ENCODE measurements around the gene VSIG4. TPM values are rescaled to one million over a fixed set of nuclear protein-coding genes. Genes with fewer than 3 reads are reported as not detected.

Gene VSIG4
- total RNA-seq, 2 experiments from 2014 or later = not detected

DNA sequence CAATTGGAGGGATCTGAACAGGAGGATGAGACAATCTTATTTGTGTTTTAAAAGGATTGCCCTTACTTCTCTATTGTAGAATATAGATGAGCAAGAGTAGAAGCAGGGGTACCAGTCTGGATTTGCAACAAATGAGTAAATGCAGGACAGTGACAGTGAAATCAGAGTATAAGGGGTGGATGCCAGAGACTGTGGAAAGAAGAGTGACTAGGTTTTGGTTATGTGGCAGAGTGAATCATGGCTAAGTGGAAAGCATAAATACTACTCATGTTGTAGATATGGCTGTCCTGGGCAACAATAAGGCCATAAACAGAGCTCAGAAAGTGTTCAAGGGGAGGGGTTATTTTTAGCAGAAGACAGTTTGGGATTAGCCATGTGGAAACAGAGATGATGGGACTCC lies 6.0 kb upstream of the VSIG4 start:
- intact Hi-C loops (cut with micrococcal nuclease) = loop anchor here (1.0 to 2.0 kb wide), 6 partner anchors 29 to 451 kb away; no protein-coding TSS in a partner anchor
- H3K27me3 Mint-ChIP-seq = no peaks in the 10 kb centered on the region
- H3K9me3 Mint-ChIP-seq = no peaks in the 10 kb centered on the region
- peak overlapping the region; percentile 93 for H3K27ac Mint-ChIP-seq
- no peak for DNase-seq
- ChIA-PET POLR2A (interaction anchor here (1.6 kb wide), 1 partner anchor 51 kb away, joined by 4 read pairs; no protein-coding TSS in a partner anchor), CTCF (interaction anchor here (0.6 to 2.2 kb wide), 5 partner anchors 15 to 30 kb away, joined by 3 to 9 read pairs (median 4); no protein-coding TSS in a partner anchor)
- no peaks in the 10 kb centered on the region for H3K36me3 Mint-ChIP-seq
- peak overlapping the region; percentile 33 for H3K4me3 Mint-ChIP-seq
- H3K4me1 Mint-ChIP-seq (ENCODE audit: low read depth) = peaks cover 33% of the 10 kb centered on the region

DNA sequence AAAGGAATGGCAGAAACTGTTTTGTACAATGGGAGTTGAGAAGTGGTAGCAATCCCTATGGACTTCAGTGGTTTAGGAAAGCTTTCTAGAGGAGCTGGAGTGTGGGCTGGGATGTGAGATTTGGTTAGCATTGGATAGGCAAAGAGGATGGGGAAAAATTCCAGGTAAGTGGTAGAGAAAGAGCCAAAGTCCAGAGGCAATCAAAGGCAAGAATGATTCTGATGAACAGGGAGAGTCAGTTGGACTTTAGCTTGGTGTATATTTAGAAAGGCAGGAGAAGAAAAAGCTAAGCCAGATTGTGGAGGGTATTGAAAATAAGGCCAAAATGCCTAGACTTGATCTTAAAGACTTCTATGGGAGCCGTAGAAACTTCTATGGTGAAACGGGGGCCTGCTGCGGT lies 3.7 kb upstream of the VSIG4 start:
- no peaks in the 10 kb centered on the region for H3K27me3 Mint-ChIP-seq
- DNase-seq = no peak
- no peak overlapping the region for H3K27ac Mint-ChIP-seq
- H3K4me1 Mint-ChIP-seq (ENCODE audit: low read depth) = peaks cover 30% of the 10 kb centered on the region
- H3K36me3 Mint-ChIP-seq = no peaks in the 10 kb centered on the region
- intact Hi-C loops (cut with micrococcal nuclease) = no loop called here
- POLR2A ChIA-PET = interaction anchor here (1.4 kb wide), 1 partner anchor 31 kb away, joined by 3 read pairs; no protein-coding TSS in a partner anchor
- H3K4me3 Mint-ChIP-seq = no peak overlapping the region
- H3K9me3 Mint-ChIP-seq = no peaks in the 10 kb centered on the region
- CTCF ChIA-PET = interaction anchor here (1.3 to 2.2 kb wide), 2 partner anchors 13 to 66 kb away, joined by 4 to 9 read pairs; no protein-coding TSS in a partner anchor

DNA sequence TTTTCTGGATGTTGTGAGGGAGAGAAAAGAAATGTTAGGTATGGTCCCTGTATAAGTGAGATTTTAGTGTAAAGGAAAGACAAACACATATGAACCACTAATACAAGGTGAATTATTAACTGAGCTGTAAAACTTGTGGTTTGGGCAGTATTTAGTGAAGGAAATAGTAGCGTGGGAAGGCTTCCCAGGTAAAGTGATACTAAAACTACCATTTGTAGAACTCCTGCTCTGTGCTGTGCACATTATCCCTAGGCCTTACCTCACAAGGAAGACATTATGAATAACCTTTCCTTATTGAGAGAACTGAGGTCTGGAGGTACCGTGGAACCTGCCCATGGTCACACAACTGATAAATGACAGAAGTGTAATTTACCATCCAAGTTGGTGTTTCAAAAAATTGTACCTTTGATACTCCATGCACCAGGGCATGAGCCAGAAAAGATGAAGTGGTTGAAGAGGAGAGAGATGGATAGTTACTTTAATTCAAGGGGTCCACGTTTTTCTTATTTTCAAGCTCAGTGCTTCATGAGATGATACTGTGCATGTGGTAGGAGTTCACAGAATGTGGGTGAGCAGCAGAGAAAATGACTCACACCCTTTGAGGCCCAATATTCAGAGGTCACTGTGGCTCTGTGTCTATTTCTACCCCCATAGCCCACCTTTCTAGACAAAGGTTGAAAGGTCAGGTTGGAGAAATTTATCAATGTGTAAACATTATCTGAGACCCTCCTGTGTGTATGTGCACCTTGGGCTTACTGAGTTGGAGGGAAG lies 2.6 kb upstream of the VSIG4 start:
- intact Hi-C loops (cut with micrococcal nuclease) = no loop called here
- peak; percentile 27 for DNase-seq
- CTCF ChIA-PET = interaction anchor here (0.8 to 0.9 kb wide), 2 partner anchors 11 to 67 kb away, joined by 3 read pairs; no protein-coding TSS in a partner anchor
- POLR2A ChIA-PET = interaction anchor here (1.4 kb wide), 1 partner anchor 33 kb away, joined by 3 read pairs; no protein-coding TSS in a partner anchor
- Mint-ChIP-seq H3K4me1 (ENCODE audit: low read depth) (peaks cover 27% of the 10 kb centered on the region), H3K27me3 (no peaks in the 10 kb centered on the region), H3K36me3 (no peaks in the 10 kb centered on the region), H3K4me3 (no peak overlapping the region), H3K27ac (no peak overlapping the region), H3K9me3 (no peaks in the 10 kb centered on the region)

GRCh38 chrX:66038115-66038514 lies 1.8 kb downstream of the VSIG4 start:
- ChIA-PET POLR2A (no interaction called here), CTCF (interaction anchor here (0.6 kb wide), 1 partner anchor 77 kb away, joined by 4 read pairs; no protein-coding TSS in a partner anchor)
- Mint-ChIP-seq H3K4me3 (no peak overlapping the region), H3K27ac (no peak overlapping the region), H3K9me3 (no peaks in the 10 kb centered on the region), H3K27me3 (no peaks in the 10 kb centered on the region), H3K4me1 (ENCODE audit: low read depth) (no peaks in the 10 kb centered on the region), H3K36me3 (no peaks in the 10 kb centered on the region)
- intact Hi-C loops (cut with micrococcal nuclease) = no loop called here
- DNase-seq = no peak

DNA sequence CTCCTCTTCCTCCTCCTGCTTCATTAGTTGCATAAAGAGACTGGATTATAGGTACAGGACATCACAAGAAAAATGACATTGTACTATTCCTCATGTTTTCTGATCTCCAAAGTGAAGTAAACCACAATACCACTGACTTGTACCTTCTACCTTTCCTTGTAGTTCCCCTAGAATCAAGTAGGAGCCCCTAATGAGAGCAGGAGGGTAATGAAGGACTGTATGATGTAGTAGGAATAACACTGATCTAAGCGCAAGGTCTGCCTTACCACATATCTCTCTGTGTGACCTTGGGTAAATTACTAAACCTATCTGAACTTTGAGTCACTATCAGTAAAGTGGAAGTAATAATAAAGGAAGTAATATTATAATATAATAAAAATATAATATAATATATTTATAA lies 3.6 kb downstream of the VSIG4 start:
- ChIA-PET POLR2A (no interaction called here), CTCF (interaction anchor here (1.3 kb wide), 1 partner anchor 73 kb away, joined by 3 read pairs; no protein-coding TSS in a partner anchor)
- no peaks in the 10 kb centered on the region for H3K9me3 Mint-ChIP-seq
- no peak for DNase-seq
- H3K36me3 Mint-ChIP-seq = no peaks in the 10 kb centered on the region
- no peak overlapping the region for H3K4me3 Mint-ChIP-seq
- H3K27ac Mint-ChIP-seq = no peak overlapping the region
- intact Hi-C loops (cut with micrococcal nuclease) = no loop called here
- H3K4me1 Mint-ChIP-seq (ENCODE audit: low read depth) = no peaks in the 10 kb centered on the region
- no peaks in the 10 kb centered on the region for H3K27me3 Mint-ChIP-seq

GRCh38 chrX:66035667-66036066 lies 4.2 kb downstream of the VSIG4 start:
- ChIA-PET POLR2A (no interaction called here), CTCF (interaction anchor here (1.3 kb wide), 1 partner anchor 74 kb away, joined by 3 read pairs; no protein-coding TSS in a partner anchor)
- H3K27me3 Mint-ChIP-seq = no peaks in the 10 kb centered on the region
- H3K4me1 Mint-ChIP-seq (ENCODE audit: low read depth) = no peaks in the 10 kb centered on the region
- no peaks in the 10 kb centered on the region for H3K9me3 Mint-ChIP-seq
- DNase-seq = no peak
- no peaks in the 10 kb centered on the region for H3K36me3 Mint-ChIP-seq
- no peak overlapping the region for H3K4me3 Mint-ChIP-seq
- intact Hi-C loops (cut with micrococcal nuclease) = no loop called here
- H3K27ac Mint-ChIP-seq = no peak overlapping the region

GRCh38 chrX:66030505-66031317 lies 9.2 kb downstream of the VSIG4 start:
- no peaks in the 10 kb centered on the region for H3K9me3 Mint-ChIP-seq
- POLR2A ChIA-PET = no interaction called here
- H3K4me1 Mint-ChIP-seq (ENCODE audit: low read depth) = no peaks in the 10 kb centered on the region
- intact Hi-C loops (cut with micrococcal nuclease) = loop anchor here (1.0 to 5.0 kb wide), 2 partner anchors 42 to 80 kb away; no protein-coding TSS in a partner anchor
- DNase-seq = peak; percentile 29
- no peak overlapping the region for H3K4me3 Mint-ChIP-seq
- H3K27me3 Mint-ChIP-seq = no peaks in the 10 kb centered on the region
- CTCF ChIA-PET = interaction anchor here (0.9 to 2.7 kb wide), 11 partner anchors 10 to 449 kb away, joined by 3 to 18 read pairs (median 6); no protein-coding TSS in a partner anchor
- H3K27ac Mint-ChIP-seq = no peak overlapping the region
- no peaks in the 10 kb centered on the region for H3K36me3 Mint-ChIP-seq

DNA sequence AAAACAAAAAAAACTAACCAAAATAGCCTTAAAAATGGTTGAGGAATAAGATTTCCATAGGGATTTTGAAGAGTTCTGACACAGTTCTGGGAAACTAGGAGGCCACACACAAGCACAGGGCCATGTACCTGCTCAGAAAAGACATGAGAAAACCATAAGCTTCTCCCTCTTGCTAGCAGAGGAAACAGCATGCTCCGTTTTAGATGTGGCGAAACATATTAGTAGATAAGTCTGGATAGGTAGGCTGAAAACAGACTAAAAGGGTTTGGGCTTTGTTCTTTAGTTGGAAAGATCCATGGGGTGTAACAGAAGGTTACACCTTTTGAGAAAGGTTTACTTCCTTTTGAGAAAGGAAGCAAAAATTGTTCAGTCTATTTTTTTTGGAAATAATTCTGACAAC lies 10.9 kb downstream of the VSIG4 start:
- intact Hi-C loops (cut with micrococcal nuclease) = no loop called here
- ChIA-PET CTCF (interaction anchor here (1.1 kb wide), 1 partner anchor 17 kb away, joined by 4 read pairs; no protein-coding TSS in a partner anchor), POLR2A (no interaction called here)
- Mint-ChIP-seq H3K4me1 (ENCODE audit: low read depth) (peaks cover 3% of the 10 kb centered on the region), H3K27ac (no peak overlapping the region), H3K36me3 (no peaks in the 10 kb centered on the region), H3K9me3 (no peaks in the 10 kb centered on the region), H3K4me3 (no peak overlapping the region), H3K27me3 (no peaks in the 10 kb centered on the region)
- DNase-seq = no peak

DNA sequence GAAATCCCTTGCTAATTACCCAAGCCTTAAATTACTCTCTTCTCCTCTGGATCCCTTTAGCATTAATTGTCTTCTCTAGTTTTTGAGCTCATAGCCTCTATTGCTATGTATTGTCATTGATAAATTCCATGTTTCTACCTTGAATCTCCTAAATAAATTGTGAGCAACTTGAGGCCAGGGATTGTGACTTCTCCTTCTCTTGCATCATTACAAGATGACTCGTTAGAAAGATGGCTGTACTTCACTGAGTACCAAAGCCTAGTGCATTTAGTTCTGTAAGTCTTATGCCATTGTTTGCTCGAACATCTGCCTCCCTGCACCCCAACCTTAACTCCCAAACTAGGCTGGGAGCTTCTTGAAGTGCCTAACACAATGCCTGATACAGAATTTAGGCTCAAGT lies 15.3 kb downstream of the VSIG4 start:
- intact Hi-C loops (cut with micrococcal nuclease) = no loop called here
- CTCF ChIA-PET = interaction anchor here (0.6 kb wide), 2 partner anchors 242 to 393 kb away, joined by 3 to 5 read pairs; no protein-coding TSS in a partner anchor

DNA sequence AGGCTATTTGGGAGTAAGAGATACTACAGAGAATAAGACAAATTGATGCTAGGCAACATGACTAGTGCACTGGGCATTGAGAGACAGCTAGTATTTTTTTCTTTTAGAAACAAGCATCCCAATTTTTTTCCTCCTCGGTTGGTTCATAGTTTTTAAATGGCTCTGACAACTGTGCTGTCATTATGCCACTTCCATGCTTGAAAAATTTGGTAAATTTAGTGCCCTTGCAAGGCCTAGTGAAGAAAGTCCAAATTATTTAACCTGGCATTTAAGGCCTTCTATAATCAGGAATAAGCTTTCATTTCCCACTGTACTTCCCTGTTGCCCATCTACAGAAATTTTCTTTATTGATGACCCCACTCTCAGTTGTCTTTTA lies 15.8 kb downstream of the VSIG4 start:
- Mint-ChIP-seq H3K27me3 (no peaks in the 10 kb centered on the region), H3K36me3 (no peaks in the 10 kb centered on the region), H3K9me3 (no peaks in the 10 kb centered on the region), H3K27ac (no peak overlapping the region), H3K4me3 (no peak overlapping the region), H3K4me1 (ENCODE audit: low read depth) (peaks cover 24% of the 10 kb centered on the region)
- no peak for DNase-seq
- ChIA-PET POLR2A (no interaction called here), CTCF (interaction anchor here (0.6 kb wide), 2 partner anchors 393 to 756 kb away, joined by 3 to 4 read pairs; no protein-coding TSS in a partner anchor)
- intact Hi-C loops (cut with micrococcal nuclease) = no loop called here

More for the DNA sequence above, 15.3 kb downstream of the VSIG4 start:
- POLR2A ChIA-PET = no interaction called here
- H3K36me3 Mint-ChIP-seq = no peaks in the 10 kb centered on the region
- no peak overlapping the region for H3K4me3 Mint-ChIP-seq
- H3K27me3 Mint-ChIP-seq = no peaks in the 10 kb centered on the region
- no peaks in the 10 kb centered on the region for H3K9me3 Mint-ChIP-seq
- DNase-seq = no peak
- peaks cover 20% of the 10 kb centered on the region for H3K4me1 Mint-ChIP-seq (ENCODE audit: low read depth)
- no peak overlapping the region for H3K27ac Mint-ChIP-seq

GRCh38 chrX:66023385-66024091 lies 16.3 kb downstream of the VSIG4 start:
- no peak for DNase-seq
- POLR2A ChIA-PET = no interaction called here
- H3K4me3 Mint-ChIP-seq = no peak overlapping the region
- peaks cover 30% of the 10 kb centered on the region for H3K4me1 Mint-ChIP-seq (ENCODE audit: low read depth)
- no peaks in the 10 kb centered on the region for H3K36me3 Mint-ChIP-seq
- no peaks in the 10 kb centered on the region for H3K9me3 Mint-ChIP-seq
- CTCF ChIA-PET = interaction anchor here (0.6 kb wide), 1 partner anchor 756 kb away, joined by 4 read pairs; no protein-coding TSS in a partner anchor
- intact Hi-C loops (cut with micrococcal nuclease) = no loop called here
- no peaks in the 10 kb centered on the region for H3K27me3 Mint-ChIP-seq
- no peak overlapping the region for H3K27ac Mint-ChIP-seq
